GM23248 (cell line): ENCODE data around the gene RAB6A. TPM values are rescaled to one million over a fixed set of nuclear protein-coding genes. Genes with fewer than 3 reads are reported as not detected.

Source experiments
- DNase-seq: peaks from one replicate; pipeline ENCODE4 v3.0.0-alpha.2; 2015
- H2AFZ ChIP-seq: fragments of 200-600 bp; sonication (generic); 2 replicates; pipeline ENCODE4 v1.6.1; 2016; ENCODE audit warnings: antibody characterized with exemption
- H3F3A ChIP-seq: fragments of 200-600 bp; sonication (generic); 2 replicates; pipeline ENCODE4 v1.6.1; 2016; ENCODE audit warnings: mild to moderate bottlenecking, antibody characterized with exemption, mixed run types; ENCODE audit not compliant: insufficient read depth
- H3K27ac ChIP-seq: fragments of 200-600 bp; sonication (generic); 2 replicates; pipeline ENCODE4 v1.5.1; 2016; ENCODE audit warnings: mild to moderate bottlenecking
- H3K27me3 ChIP-seq: fragments of 200-600 bp; sonication (generic); replicated peaks from 2 replicates; pipeline ENCODE4 v1.6.1; 2016; ENCODE audit warnings: mild to moderate bottlenecking; ENCODE audit not compliant: insufficient read depth
- H3K36me3 ChIP-seq: fragments of 200-600 bp; sonication (generic); 2 replicates; pipeline ENCODE4 v1.6.1; 2016; ENCODE audit warnings: low read depth, mild to moderate bottlenecking
- H3K4me1 ChIP-seq: fragments of 200-600 bp; sonication (generic); 2 replicates; pipeline ENCODE4 v1.6.1; 2016; ENCODE audit warnings: mild to moderate bottlenecking; ENCODE audit not compliant: insufficient read depth
- H3K4me2 ChIP-seq: fragments of 200-600 bp; sonication (generic); one replicate; pipeline ENCODE4 v1.6.1; 2016; ENCODE audit warnings: mild to moderate bottlenecking; ENCODE audit not compliant: unreplicated experiment
- H3K4me3 ChIP-seq: fragments of 200-600 bp; sonication (generic); 2 replicates; pipeline ENCODE4 v1.5.1; 2016; ENCODE audit warnings: mild to moderate bottlenecking
- H3K79me2 ChIP-seq: fragments of 200-600 bp; sonication (generic); 2 replicates; pipeline ENCODE4 v1.6.1; 2016; ENCODE audit warnings: mild to moderate bottlenecking; ENCODE audit not compliant: insufficient read depth
- H3K9ac ChIP-seq: fragments of 200-600 bp; sonication (generic); 2 replicates; pipeline ENCODE4 v1.6.1; 2016; ENCODE audit warnings: mild to moderate bottlenecking
- H3K9me2 ChIP-seq: fragments of 200-600 bp; sonication (generic); 2 replicates; pipeline ENCODE4 v1.6.1; 2016; ENCODE audit warnings: mixed run types, mild to moderate bottlenecking, moderate library complexity; ENCODE audit not compliant: insufficient read depth
- H3K9me3 ChIP-seq: fragments of 200-600 bp; sonication (generic); one replicate; pipeline ENCODE4 v1.6.1; 2017; ENCODE audit warnings: low read depth
- H4K20me1 ChIP-seq: fragments of 200-600 bp; sonication (generic); 2 replicates; pipeline ENCODE4 v1.6.0; 2016; ENCODE audit not compliant: insufficient read depth
- EZH2 ChIP-seq: fragments of 200-600 bp; sonication (generic); IDR thresholded peaks from 2 replicates; pipeline ENCODE4 v1.6.1; 2018; ENCODE audit warnings: antibody characterized with exemption, mild to moderate bottlenecking; ENCODE audit not compliant: insufficient read depth, poor library complexity, severe bottlenecking
- EZH2phosphoT487 ChIP-seq: fragments of 200-600 bp; sonication (generic); IDR thresholded peaks from 2 replicates; pipeline ENCODE4 v1.6.1; 2018; ENCODE audit warnings: antibody characterized with exemption, moderate library complexity, mild to moderate bottlenecking, low read depth; ENCODE audit not compliant: insufficient read depth
- WGBS, 2 experiments: methylation state at CpG; one replicate each; pipeline ENCODE4 v1.1.6; 2015 to 2017; ENCODE audit warnings: low lambda C conversion rate in 2 of 2, low coverage in 1 of 2; ENCODE audit errors: missing lambda C conversion rate in 2 of 2; 5-methylcytosine and 5-hydroxymethylcytosine counted together
- in situ Hi-C: fragments of 300-500 bp; cut with MboI; formaldehyde crosslinking; loops from 2 replicates; pipeline ENCODE4 v1.15.0; 2020
- polyA plus RNA-seq: library from polyadenylated mRNA; unstranded; fragments of >200 nt; fragmentation: Nextera tagmentation; extraction: Ambion mirVana; gene quantifications from 2 replicates; pipeline ENCODE4 v1.2.1, GENCODE V29; 2016
- total RNA-seq: library from RNA; depleted of rRNA; stranded (reverse); fragments of >200 nt; shearing (Covaris generic); gene quantifications from 2 replicates; pipeline ENCODE4 v1.2.3, GENCODE V29; 2014

RAB6A gene
- total and polyA plus RNA-seq, 2 experiments from 2014 or later = 145 to 147 TPM

DNA sequence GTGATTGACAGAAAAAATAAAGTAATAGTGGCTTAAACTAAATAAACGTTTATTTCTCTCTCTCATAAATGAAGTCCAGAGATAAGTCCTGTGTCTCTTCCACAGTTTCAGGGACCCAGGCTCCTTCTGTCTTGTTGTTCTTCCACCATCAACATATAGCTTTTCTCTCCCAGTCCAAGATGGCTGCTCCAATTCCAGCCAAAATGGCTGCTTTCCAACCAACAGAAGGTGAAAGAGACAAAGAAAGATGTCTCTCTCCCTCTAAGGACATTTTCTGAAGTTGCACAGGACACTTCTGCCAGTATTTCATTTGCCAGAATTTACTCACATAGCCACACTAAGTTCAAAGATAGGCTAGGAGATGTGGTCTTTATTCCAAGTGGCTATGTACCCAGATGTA, 123.9 kb downstream of the RAB6A start:
- WGBS, 2 experiments = 0 to 9% methylated on average over 1 of the region's 1 CpG
- H3K36me3 ChIP-seq = no peaks in the 10 kb centered on the region
- no peak for DNase-seq
- TF ChIP-seq EZH2phosphoT487 (no peak), EZH2 (no peak)
- no peaks in the 10 kb centered on the region for H3K79me2 ChIP-seq
- no peak overlapping the region for H3K9ac ChIP-seq
- no peaks in the 10 kb centered on the region for H3K9me3 ChIP-seq
- in situ Hi-C loops = no loop called here
- H3K9me2 ChIP-seq = no peaks in the 10 kb centered on the region
- no peaks in the 10 kb centered on the region for H3K4me1 ChIP-seq
- H3K4me3 ChIP-seq = no peak overlapping the region
- H3K27me3 ChIP-seq = no peaks in the 10 kb centered on the region; the same call in 1 of the 2 replicates
- no peaks in the 10 kb centered on the region for H3F3A ChIP-seq
- no peak overlapping the region for H3K27ac ChIP-seq
- H4K20me1 ChIP-seq = no peaks in the 10 kb centered on the region
- peak overlapping the region; percentile 38; the same call in 1 of the 2 replicates for H2AFZ ChIP-seq
- H3K4me2 ChIP-seq = no peak overlapping the region

DNA sequence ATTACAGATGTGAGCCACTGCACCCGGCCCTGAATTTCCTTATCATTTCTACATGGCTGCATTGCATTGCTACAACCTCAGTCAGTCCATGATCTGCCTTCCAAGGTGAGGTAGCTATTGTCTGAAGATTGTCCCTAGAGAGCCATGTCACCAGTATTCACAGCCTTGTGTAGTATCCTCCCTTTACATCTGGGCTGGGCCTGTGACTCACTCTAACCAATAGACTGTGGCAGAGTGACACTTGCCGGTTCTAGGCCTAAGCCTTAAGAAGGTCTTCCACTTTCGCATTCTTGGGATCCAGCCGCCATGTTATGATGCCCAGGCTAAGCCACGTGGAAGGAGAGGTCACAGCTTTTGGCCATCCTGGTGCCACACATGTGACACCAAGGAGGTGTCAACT, 124.6 kb downstream of the RAB6A start:
- Histone ChIP-seq H3K9me2 (no peaks in the 10 kb centered on the region), H3K4me2 (no peak overlapping the region), H2AFZ (no peak overlapping the region), H3K36me3 (no peaks in the 10 kb centered on the region), H3K27ac (no peak overlapping the region), H3K27me3 (no peaks in the 10 kb centered on the region; the same call in 1 of the 2 replicates), H3K4me1 (no peaks in the 10 kb centered on the region), H3K9me3 (no peaks in the 10 kb centered on the region), H3F3A (no peaks in the 10 kb centered on the region), H3K79me2 (no peaks in the 10 kb centered on the region), H3K9ac (no peak overlapping the region), H4K20me1 (no peaks in the 10 kb centered on the region), H3K4me3 (no peak overlapping the region)
- DNase-seq = no peak
- 72 to 80% methylated on average over 5 of the region's 5 CpGs for WGBS, 2 experiments
- in situ Hi-C loops = no loop called here
- TF ChIP-seq EZH2 (no peak), EZH2phosphoT487 (no peak)

DNA sequence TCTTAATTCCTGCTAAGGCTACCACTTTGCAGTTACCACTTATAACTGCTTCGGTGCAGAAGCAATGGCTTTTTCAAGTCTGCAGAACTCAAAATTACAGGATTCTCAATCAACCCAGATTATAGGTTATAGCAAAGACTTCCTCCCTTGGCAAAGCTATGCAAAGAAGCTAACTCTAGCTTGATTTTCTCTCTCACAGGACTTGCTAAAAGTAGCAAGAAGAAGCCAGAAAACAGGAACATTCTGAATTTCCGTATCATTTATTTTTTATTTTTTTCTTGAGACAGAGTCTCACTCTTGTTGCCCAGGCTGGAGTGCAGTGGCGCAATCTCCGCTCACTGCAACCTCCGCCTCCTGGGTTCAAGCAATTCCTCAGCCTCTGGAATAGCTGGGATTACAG, 125.2 kb downstream of the RAB6A start:
- Histone ChIP-seq H4K20me1 (no peaks in the 10 kb centered on the region), H3K4me1 (no peaks in the 10 kb centered on the region), H3K36me3 (no peaks in the 10 kb centered on the region), H3K9me3 (no peaks in the 10 kb centered on the region), H3K9ac (no peak overlapping the region), H3K27ac (no peak overlapping the region), H3F3A (no peaks in the 10 kb centered on the region), H3K79me2 (no peaks in the 10 kb centered on the region), H3K4me3 (no peak overlapping the region), H3K27me3 (no peaks in the 10 kb centered on the region; the same call in 1 of the 2 replicates), H3K4me2 (no peak overlapping the region), H2AFZ (no peak overlapping the region), H3K9me2 (no peaks in the 10 kb centered on the region)
- in situ Hi-C loops = no loop called here
- DNase-seq = no peak
- TF ChIP-seq EZH2 (no peak), EZH2phosphoT487 (no peak)
- WGBS, 2 experiments = 88 to 93% methylated on average over 5 of the region's 5 CpGs

DNA sequence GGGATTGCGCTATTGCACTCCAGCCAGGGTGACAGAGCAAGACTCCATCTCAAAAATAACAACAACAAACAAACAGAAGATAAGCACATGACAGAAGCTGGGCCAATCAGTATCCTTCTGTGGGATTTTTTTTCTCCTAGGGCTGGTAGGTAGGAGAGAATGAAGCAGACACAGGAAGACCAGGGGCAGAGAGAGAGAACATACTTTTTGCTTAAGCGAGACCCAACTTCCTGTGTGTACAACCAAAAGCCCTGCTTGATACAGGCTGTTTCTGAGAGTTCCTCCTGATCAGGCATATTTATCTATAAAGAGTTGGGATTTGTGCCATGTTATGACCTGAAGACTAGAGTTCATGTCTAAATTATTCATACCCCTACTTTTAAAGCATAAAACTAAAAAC, 126.9 kb downstream of the RAB6A start:
- no peaks in the 10 kb centered on the region for H3K27me3 ChIP-seq
- H3K4me3 ChIP-seq = no peak overlapping the region
- H3K9me2 ChIP-seq = no peaks in the 10 kb centered on the region
- no peak overlapping the region for H3K27ac ChIP-seq
- no peaks in the 10 kb centered on the region for H3K79me2 ChIP-seq
- H3K36me3 ChIP-seq = no peaks in the 10 kb centered on the region
- no peak overlapping the region for H2AFZ ChIP-seq
- DNase-seq = no peak
- 83 to 94% methylated on average over 2 of the region's 2 CpGs for WGBS, 2 experiments
- no peaks in the 10 kb centered on the region for H3F3A ChIP-seq
- no peak overlapping the region for H3K9ac ChIP-seq
- no peak overlapping the region for H3K4me2 ChIP-seq
- in situ Hi-C loops = no loop called here
- H3K9me3 ChIP-seq = no peaks in the 10 kb centered on the region
- H3K4me1 ChIP-seq = no peaks in the 10 kb centered on the region
- no peaks in the 10 kb centered on the region for H4K20me1 ChIP-seq
- TF ChIP-seq EZH2phosphoT487 (no peak), EZH2 (no peak)

DNA sequence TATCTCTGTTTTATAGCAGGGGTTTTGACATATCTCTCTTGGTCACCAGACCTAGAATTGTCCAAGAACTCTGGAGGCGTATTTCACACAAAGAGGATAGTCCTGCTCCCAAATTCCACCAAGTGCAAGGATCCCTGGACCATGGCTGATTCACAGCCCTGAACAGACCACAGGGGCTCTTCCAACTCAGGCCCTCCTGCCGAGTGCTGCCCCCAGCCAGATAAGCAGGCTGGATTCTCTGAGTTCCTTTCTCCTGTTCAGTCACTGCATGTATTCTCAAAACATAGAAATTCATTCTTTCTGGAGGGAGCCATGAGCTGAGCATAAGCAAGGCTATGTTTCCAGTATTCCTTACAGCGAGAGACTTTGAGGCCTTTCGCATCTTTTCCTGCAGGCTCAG, 127.9 kb downstream of the RAB6A start:
- H3K79me2 ChIP-seq = no peaks in the 10 kb centered on the region
- no peaks in the 10 kb centered on the region for H3K36me3 ChIP-seq
- in situ Hi-C loops = no loop called here
- H3K4me2 ChIP-seq = no peak overlapping the region
- TF ChIP-seq EZH2phosphoT487 (no peak), EZH2 (no peak)
- no peak overlapping the region for H2AFZ ChIP-seq
- no peak for DNase-seq
- H3K4me3 ChIP-seq = no peak overlapping the region
- H3K9me2 ChIP-seq = no peaks in the 10 kb centered on the region
- no peak overlapping the region for H3K9ac ChIP-seq
- no peaks in the 10 kb centered on the region for H3K4me1 ChIP-seq
- H3K27me3 ChIP-seq = no peaks in the 10 kb centered on the region
- H3F3A ChIP-seq = no peaks in the 10 kb centered on the region
- WGBS, 2 experiments = 91 to 94% methylated on average over 4 of the region's 4 CpGs
- no peaks in the 10 kb centered on the region for H3K9me3 ChIP-seq
- H4K20me1 ChIP-seq = no peaks in the 10 kb centered on the region
- H3K27ac ChIP-seq = no peak overlapping the region
